ENCODE measurements around the gene KCNC1. TPM values are rescaled to one million over a fixed set of nuclear protein-coding genes. Genes with fewer than 3 reads are reported as not detected.

The KCNC1 gene
- total RNA-seq, 4 donors from 2014 or later, result 0.27 to 0.77 TPM; not detected in 2

- WGBS, 2 donors (ENCODE audit: low coverage in 1 of 2), result no CpG with 5 or more reads among the region's 6 CpGs
- ATAC-seq, result no peak
- peaks cover 99% of the 10 kb centered on the region for H3K27me3 ChIP-seq
These were observed 5.4 kb downstream of the KCNC1 start for GRCh38 chr11:17739945-17740338.

GRCh38 chr11:17740649-17741235 lies 6.2 kb downstream of the KCNC1 start:
- TF ChIP-seq EP300 (IDR thresholded peaks at IDR 0.05), result no peak
- no peak for TF ChIP-seq POLR2AphosphoS5 (IDR thresholded peaks at IDR 0.05)
- no peak for TF ChIP-seq CTCF (IDR thresholded peaks at IDR 0.05)
- no peak for TF ChIP-seq POLR2A (IDR thresholded peaks at IDR 0.05)
- no peaks in the 10 kb centered on the region for H3K36me3 ChIP-seq
- H3K27me3 ChIP-seq, result peaks cover 94% of the 10 kb centered on the region

More at GRCh38 chr11:17739945-17740338, 5.4 kb downstream of the KCNC1 start:
- TF ChIP-seq EP300 (IDR thresholded peaks at IDR 0.05) (no peak), POLR2AphosphoS5 (IDR thresholded peaks at IDR 0.05) (no peak), CTCF (IDR thresholded peaks at IDR 0.05) (no peak), POLR2A (IDR thresholded peaks at IDR 0.05) (no peak)
- Histone ChIP-seq H3K9me3 (no peaks in the 10 kb centered on the region), H3K36me3 (no peaks in the 10 kb centered on the region), H3K4me1 (peaks cover 0 to 16% (median 9%) of the 10 kb centered on the region in 3 donors), H3K4me3 (no peak overlapping the region), H3K27ac (no peak overlapping the region)

DNA sequence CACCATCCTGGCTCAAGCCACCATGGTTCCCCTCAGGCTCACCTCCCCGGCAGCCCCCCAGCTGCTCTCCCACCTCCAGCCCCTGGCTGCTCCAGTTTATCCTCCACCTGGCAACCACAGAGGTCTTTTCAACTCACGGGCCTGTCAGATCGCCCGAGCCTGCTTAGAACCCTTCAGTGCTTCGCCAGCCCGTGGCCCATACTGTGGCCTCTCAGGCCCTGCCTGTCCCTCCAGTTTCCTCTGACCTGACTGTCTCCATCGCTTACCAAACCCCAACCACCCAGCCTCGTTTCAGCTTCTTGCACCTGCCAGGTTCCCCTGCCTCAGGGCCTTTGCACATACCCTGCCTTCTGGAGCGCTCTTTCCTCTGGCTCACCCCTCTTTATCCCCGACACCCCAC lies 6.9 kb downstream of the KCNC1 start:
- no peaks in the 10 kb centered on the region for H3K36me3 ChIP-seq
- peaks cover 0 to under 1% (median 0%) of the 10 kb centered on the region in 3 donors for H3K4me1 ChIP-seq
- no peak for TF ChIP-seq POLR2A (IDR thresholded peaks at IDR 0.05)
- TF ChIP-seq EP300 (IDR thresholded peaks at IDR 0.05), result no peak
- TF ChIP-seq CTCF (IDR thresholded peaks at IDR 0.05), result no peak
- no peak for TF ChIP-seq POLR2AphosphoS5 (IDR thresholded peaks at IDR 0.05)
- no peak overlapping the region for H3K4me3 ChIP-seq
- H3K9me3 ChIP-seq, result no peaks in the 10 kb centered on the region
- no peak overlapping the region for H3K27ac ChIP-seq
- peaks cover 87% of the 10 kb centered on the region for H3K27me3 ChIP-seq
- no peak for ATAC-seq
- 89% methylated on average over 6 to 10 of the region's 10 CpGs for WGBS, 2 donors (ENCODE audit: low coverage in 1 of 2)

More at GRCh38 chr11:17740649-17741235, 6.2 kb downstream of the KCNC1 start:
- ATAC-seq, result no peak
- no peak overlapping the region for H3K4me3 ChIP-seq
- H3K9me3 ChIP-seq, result no peaks in the 10 kb centered on the region
- 40% methylated on average over 1 of the region's 7 CpGs; no CpG with 5 or more reads in 1 of the 2 donors for WGBS, 2 donors (ENCODE audit: low coverage in 1 of 2)
- H3K4me1 ChIP-seq, result peaks cover 0 to 8% (median 1%) of the 10 kb centered on the region in 3 donors
- H3K27ac ChIP-seq, result no peak overlapping the region

GRCh38 chr11:17742019-17742418 lies 7.4 kb downstream of the KCNC1 start:
- peaks cover 84% of the 10 kb centered on the region for H3K27me3 ChIP-seq
- ATAC-seq, result no peak

More at GRCh38 chr11:17742019-17742418, 7.4 kb downstream of the KCNC1 start:
- no peak for TF ChIP-seq EP300 (IDR thresholded peaks at IDR 0.05)
- no peak for TF ChIP-seq POLR2AphosphoS5 (IDR thresholded peaks at IDR 0.05)
- no peak for TF ChIP-seq CTCF (IDR thresholded peaks at IDR 0.05)
- TF ChIP-seq POLR2A (IDR thresholded peaks at IDR 0.05), result no peak
- Histone ChIP-seq H3K36me3 (no peaks in the 10 kb centered on the region), H3K4me3 (no peak overlapping the region), H3K27ac (no peak overlapping the region), H3K4me1 (no peaks in the 10 kb centered on the region), H3K9me3 (no peaks in the 10 kb centered on the region)
- WGBS, 2 donors (ENCODE audit: low coverage in 1 of 2), result 74% methylated on average over 3 of the region's 5 CpGs; no CpG with 5 or more reads in 1 of the 2 donors
